B cell (primary cell): ENCODE results near the gene AKR7A3.
"Not testable (repeated sequence)": the region's sequence is repeated elsewhere in the genome, so short reads cannot be mapped to it uniquely, and the experiment has no call there.

Source experiments
- CTCF ChIP-seq: fragments of 200-600 bp; IDR thresholded peaks from one replicate; pipeline ENCODE4 v1.8.0; 2022; ENCODE audit warnings: antibody characterized with exemption, mild to moderate bottlenecking
- EZH2 ChIP-seq: IDR thresholded peaks from 2 replicates; pipeline ENCODE4 v1.6.1; 2012; ENCODE audit warnings: borderline replicate concordance, low read depth, mild to moderate bottlenecking, moderate library complexity, low read length; ENCODE audit not compliant: insufficient read depth, poor library complexity, severe bottlenecking

GRCh38 chr1:19285807-19286206 is 2.8 kb downstream of the AKR7A3 start:
- TF ChIP-seq CTCF, EZH2: not testable (repeated sequence)
